GM12865 (cell line): ENCODE data around the gene PDILT.

Experiments
- DNase-seq: peaks from one replicate; pipeline ENCODE4 v3.0.0; 2010; ENCODE audit warnings: low read depth
- H3K4me3 ChIP-seq: 2 replicates; pipeline ENCODE4 v1.5.1; 2011; ENCODE audit warnings: mild to moderate bottlenecking, low read depth, low read length, control low read depth
- TF ChIP-seq, protein P1 (sequence below): IDR thresholded peaks from 2 replicates; pipeline ENCODE4 v1.5.1; 2011; ENCODE audit warnings: low read length, control low read depth, low read depth, inconsistent platforms; ENCODE audit not compliant: insufficient read depth; ENCODE audit errors: missing control alignments

The PDILT gene

DNA sequence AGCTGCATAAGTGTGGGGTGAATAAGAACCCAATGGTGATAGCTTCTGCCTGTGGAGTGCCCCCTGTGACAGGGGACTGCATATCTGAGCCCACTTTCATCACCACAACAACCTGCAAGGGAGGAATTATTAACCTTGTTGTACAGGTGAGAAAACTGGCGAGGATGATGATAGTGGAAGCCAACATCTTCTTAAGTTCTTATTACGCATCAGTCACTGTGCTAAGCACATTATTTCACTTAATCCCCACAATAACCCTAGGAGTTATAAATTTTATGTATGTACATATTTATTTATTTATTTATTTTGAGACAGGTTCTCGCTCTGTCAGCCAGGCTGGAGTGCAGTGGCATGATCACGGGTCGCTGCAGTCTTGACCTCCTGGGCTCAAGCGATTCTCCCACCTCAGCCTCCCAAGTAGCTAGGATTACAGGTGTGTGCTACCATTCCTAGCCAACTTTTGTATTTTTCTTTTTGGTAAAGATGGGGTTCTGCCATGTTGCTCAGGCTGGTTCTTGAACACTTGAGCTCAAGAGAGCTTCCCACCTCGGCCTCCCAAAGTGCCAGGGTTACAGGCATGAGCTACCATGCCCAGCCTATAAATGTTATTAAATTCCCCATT lies 7.6 kb downstream of the PDILT start:
- DNase-seq = no peak
- H3K4me3 ChIP-seq = no peak overlapping the region
- TF ChIP-seq, protein P1, sequence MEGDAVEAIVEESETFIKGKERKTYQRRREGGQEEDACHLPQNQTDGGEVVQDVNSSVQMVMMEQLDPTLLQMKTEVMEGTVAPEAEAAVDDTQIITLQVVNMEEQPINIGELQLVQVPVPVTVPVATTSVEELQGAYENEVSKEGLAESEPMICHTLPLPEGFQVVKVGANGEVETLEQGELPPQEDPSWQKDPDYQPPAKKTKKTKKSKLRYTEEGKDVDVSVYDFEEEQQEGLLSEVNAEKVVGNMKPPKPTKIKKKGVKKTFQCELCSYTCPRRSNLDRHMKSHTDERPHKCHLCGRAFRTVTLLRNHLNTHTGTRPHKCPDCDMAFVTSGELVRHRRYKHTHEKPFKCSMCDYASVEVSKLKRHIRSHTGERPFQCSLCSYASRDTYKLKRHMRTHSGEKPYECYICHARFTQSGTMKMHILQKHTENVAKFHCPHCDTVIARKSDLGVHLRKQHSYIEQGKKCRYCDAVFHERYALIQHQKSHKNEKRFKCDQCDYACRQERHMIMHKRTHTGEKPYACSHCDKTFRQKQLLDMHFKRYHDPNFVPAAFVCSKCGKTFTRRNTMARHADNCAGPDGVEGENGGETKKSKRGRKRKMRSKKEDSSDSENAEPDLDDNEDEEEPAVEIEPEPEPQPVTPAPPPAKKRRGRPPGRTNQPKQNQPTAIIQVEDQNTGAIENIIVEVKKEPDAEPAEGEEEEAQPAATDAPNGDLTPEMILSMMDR = no peak

DNA sequence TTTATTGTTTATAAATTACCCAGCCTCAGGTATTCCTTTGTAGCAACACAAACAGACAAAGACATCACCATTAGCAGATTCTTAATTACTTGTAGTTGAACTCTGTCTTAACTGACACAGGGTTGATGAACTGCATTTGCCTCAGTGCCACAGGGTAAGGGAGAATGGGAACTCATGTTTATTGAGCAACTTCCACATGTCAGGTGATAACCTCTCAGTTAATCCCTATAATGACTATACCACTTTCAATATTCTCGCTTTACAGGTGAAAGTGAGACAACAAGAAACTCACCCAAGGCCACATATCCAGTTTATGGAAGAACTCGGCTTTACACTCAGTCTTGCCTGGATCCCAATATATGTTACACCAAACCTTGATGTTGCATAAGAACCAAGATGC lies 8.6 kb downstream of the PDILT start:
- TF ChIP-seq, protein P1 = no peak
- no peak overlapping the region for H3K4me3 ChIP-seq
- DNase-seq = no peak

DNA sequence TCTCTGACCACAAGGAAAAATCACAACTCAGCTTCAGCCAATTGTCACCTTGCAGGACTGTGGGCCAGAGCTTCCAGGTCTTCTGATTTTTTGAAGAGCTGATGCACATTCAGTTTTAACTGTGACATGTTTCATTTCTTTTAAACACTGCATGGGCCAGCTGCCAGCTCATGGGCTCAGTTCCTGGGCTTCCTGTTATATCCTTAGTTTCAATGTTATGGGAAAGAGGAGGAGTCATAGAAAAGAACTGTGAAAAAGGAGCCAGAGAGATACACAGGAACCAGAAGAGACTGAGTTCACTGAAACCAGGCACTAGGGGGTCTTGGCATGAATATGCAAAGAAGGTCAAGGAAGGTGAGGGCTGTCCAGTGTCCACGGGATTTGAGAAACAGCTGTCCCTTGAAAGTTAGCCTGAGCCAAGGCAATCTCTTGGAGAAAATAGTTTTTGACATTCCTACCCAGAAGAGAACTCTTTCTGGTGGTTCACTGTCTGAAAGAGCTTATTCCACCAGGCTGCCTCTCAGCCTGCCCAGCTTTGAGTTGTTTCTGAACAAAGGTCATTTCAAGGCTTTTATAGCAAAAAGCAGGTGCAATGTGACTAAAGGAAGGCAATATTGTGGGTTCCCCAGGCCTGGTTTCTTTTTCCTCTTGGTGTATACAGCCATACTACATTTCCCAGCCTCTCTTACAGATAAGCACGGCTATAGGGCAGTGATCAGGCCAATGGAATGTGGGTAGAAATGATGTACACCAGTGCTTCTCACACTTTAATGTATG lies 10.5 kb downstream of the PDILT start:
- H3K4me3 ChIP-seq = no peak overlapping the region
- TF ChIP-seq, protein P1 = no peak
- no peak for DNase-seq

DNA sequence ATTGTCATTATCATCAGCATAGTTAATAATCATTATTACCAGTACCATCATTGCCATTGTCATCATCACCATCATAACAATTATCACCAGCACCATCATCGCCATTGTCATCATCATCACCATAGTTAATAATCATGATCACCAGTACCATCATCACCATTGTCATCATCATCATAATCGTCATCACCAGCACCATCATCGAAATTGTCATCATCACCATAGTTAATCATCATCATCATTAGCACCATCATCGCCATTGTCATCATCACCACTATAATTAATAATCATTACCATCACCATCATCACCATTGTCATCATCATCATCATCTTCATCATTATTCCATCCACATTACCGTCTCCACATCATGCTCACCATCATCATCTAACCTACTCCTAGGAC lies 13.5 kb downstream of the PDILT start:
- no peak overlapping the region for H3K4me3 ChIP-seq
- no peak for DNase-seq
- TF ChIP-seq, protein P1 = no peak

DNA sequence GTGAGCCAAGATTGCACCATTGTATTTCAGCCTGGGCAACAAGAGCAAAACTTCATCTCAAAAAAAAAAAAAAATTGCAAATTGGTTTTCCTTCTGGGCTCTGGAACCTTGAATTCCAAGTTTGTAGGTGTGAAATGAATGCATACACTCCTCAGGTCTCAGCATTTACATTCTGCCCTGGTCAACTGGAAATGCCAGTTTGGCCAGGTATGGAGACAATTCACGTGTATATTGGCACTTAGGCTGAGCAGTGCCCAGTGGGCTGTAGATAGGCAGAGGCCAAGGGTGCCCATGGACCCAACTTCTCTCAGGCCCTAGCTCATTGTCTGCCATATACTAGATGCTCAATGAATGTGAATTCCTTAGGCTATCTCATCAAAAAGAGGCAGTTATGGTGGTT lies 15.7 kb downstream of the PDILT start:
- DNase-seq = no peak
- TF ChIP-seq, protein P1 = no peak
- H3K4me3 ChIP-seq = no peak overlapping the region

DNA sequence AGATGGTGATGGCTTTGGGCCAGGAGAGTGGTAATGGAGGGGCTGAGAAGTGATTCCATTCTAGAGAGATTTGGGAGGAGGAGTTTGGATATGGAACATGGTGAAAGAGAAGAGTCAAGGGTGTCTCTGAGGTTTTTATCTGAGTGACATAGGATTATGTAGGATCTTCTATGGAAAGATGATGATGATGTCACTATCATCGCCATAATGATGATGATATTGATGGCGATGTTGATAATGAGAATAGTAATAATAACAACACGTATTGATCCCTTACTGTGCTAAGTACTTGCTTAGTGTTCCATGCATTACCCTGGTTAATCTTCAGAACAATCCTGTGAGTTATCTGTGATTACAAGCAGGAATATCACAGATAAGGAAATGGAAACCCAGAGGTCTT lies 16.6 kb downstream of the PDILT start:
- no peak overlapping the region for H3K4me3 ChIP-seq
- TF ChIP-seq, protein P1 = no peak
- DNase-seq = no peak
